GM12878 (cell line): Measurements from ENCODE around the gene FEN1. TPM values are rescaled to one million over a fixed set of nuclear protein-coding genes. Genes with fewer than 3 reads are reported as not detected.

ENCODE experiments used
- BACH1 ChIP-seq: fragments of 450-650 bp; IDR thresholded peaks from 2 replicates; pipeline ENCODE4 v1.6.1; 2017; ENCODE audit warnings: mild to moderate bottlenecking, borderline replicate concordance
- BRCA1 ChIP-seq: IDR thresholded peaks from 2 replicates; pipeline ENCODE4 v1.6.1; 2011; ENCODE audit warnings: low read depth, low read length, improper control_type of control experiment
- CHD2 ChIP-seq: IDR thresholded peaks from 2 replicates; pipeline ENCODE4 v1.6.1; 2011; ENCODE audit warnings: low read depth, low read length, improper control_type of control experiment, borderline replicate concordance
- CREM ChIP-seq: IDR thresholded peaks from 2 replicates; pipeline ENCODE4 v1.6.1; 2014; ENCODE audit warnings: antibody characterized with exemption, low read depth
- DPF2 ChIP-seq: fragments of 450-650 bp; IDR thresholded peaks from 2 replicates; pipeline ENCODE4 v1.6.1; 2017; ENCODE audit warnings: mild to moderate bottlenecking
- IKZF2 ChIP-seq, 2 experiments: fragments of 450-650 bp; IDR thresholded peaks; 2 replicates each; pipeline ENCODE4 v1.6.1; 2017; ENCODE audit warnings: mild to moderate bottlenecking in 2 of 2, moderate library complexity in 2 of 2
- MTA2 ChIP-seq: fragments of 450-650 bp; IDR thresholded peaks from 2 replicates; pipeline ENCODE4 v1.6.1; 2016; ENCODE audit warnings: low read depth, mild to moderate bottlenecking, moderate library complexity
- SMAD5 ChIP-seq: IDR thresholded peaks from 2 replicates; pipeline ENCODE4 v1.6.1; 2016; ENCODE audit warnings: antibody characterized with exemption, low read depth
- SMARCA5 ChIP-seq: fragments of 450-650 bp; IDR thresholded peaks from 2 replicates; pipeline ENCODE4 v1.6.1; 2017; ENCODE audit warnings: mild to moderate bottlenecking
- SUPT20H ChIP-seq: IDR thresholded peaks from 2 replicates; pipeline ENCODE4 v1.6.1; 2011; ENCODE audit warnings: low read depth, mild to moderate bottlenecking, low read length, moderate library complexity, borderline replicate concordance; ENCODE audit not compliant: control insufficient read depth
- ZSCAN29 ChIP-seq: fragments of 450-650 bp; IDR thresholded peaks from 2 replicates; pipeline ENCODE4 v1.6.1; 2017; ENCODE audit warnings: mild to moderate bottlenecking, moderate library complexity
- ZZZ3 ChIP-seq: IDR thresholded peaks from 2 replicates; pipeline ENCODE4 v1.6.1; 2011; ENCODE audit warnings: low read depth; ENCODE audit not compliant: control insufficient read depth, insufficient read length
- polyA plus RNA-seq, 11 experiments: library from polyadenylated mRNA; depleted of rRNA in 4 of 11; unstranded in 6 of 11; stranded (reverse) in 5 of 11; fragments of >200 nt; fragmentation: Nextera tagmentation in 4 of 11; fragmentation: Illumina TruSeq in 1 of 11; extraction: Ambion mirVana in 4 of 11; extraction: Trizol in 1 of 11; gene quantifications; 1 replicate in 1 of 11; 2 replicates in 10 of 11; pipeline versions ENCODE4 v1.2.1 to v1.2.3, GENCODE V29; 2011 to 2016; ENCODE audit warnings: inconsistent platforms in 2 of 11, missing spikeins in 2 of 11, low read depth in 1 of 11
- total RNA-seq, 4 experiments: library from RNA; depleted of rRNA in 3 of 4; stranded (reverse); fragments of >200 nt in 3 of 4; fragmentation: Illumina TruSeq in 1 of 4; extraction: Trizol in 1 of 4; gene quantifications; 2 replicates each; pipeline versions ENCODE4 v1.2.1 to v1.2.3, GENCODE V29; 2013 to 2021
- TF ChIP-seq, protein P1 (sequence below): IDR thresholded peaks from 2 replicates; pipeline ENCODE4 v1.6.1; 2012; ENCODE audit warnings: mild to moderate bottlenecking, low read depth, low read length
- TF ChIP-seq, protein P2 (sequence below): IDR thresholded peaks from 2 replicates; pipeline ENCODE4 v1.6.1; 2011; ENCODE audit warnings: low read depth, mild to moderate bottlenecking, low read length, moderate library complexity, borderline replicate concordance; ENCODE audit errors: extremely low read depth
- TF ChIP-seq, protein P3 (sequence below), 3 experiments: IDR thresholded peaks in 2 of 3; conservative IDR thresholded peaks in 1 of 3; 2 replicates each; pipeline ENCODE4 v1.5.1; 2011; ENCODE audit warnings: low read depth in 3 of 3, low read length in 3 of 3, mild to moderate bottlenecking in 3 of 3, control low read depth in 2 of 3, moderate library complexity in 2 of 3, inconsistent platforms in 1 of 3, mixed read lengths in 1 of 3; ENCODE audit not compliant: control insufficient read depth in 2 of 3, insufficient read depth in 1 of 3; ENCODE audit errors: extremely low read depth in 1 of 3
- TF ChIP-seq, protein P4 (sequence below): IDR thresholded peaks from 2 replicates; pipeline ENCODE4 v1.6.1; 2011; ENCODE audit warnings: low read depth, low read length, improper control_type of control experiment, borderline replicate concordance
- TF ChIP-seq, protein P5 (sequence below): IDR thresholded peaks from 2 replicates; pipeline ENCODE4 v1.6.1; 2012; ENCODE audit warnings: low read depth, low read length, improper control_type of control experiment
- TF ChIP-seq, protein P6 (sequence below): IDR thresholded peaks from 2 replicates; pipeline ENCODE4 v1.6.1; 2012; ENCODE audit warnings: low read depth, low read length, improper control_type of control experiment
- TF ChIP-seq, protein P7 (sequence below): fragments of 450-650 bp; conservative IDR thresholded peaks from 2 replicates; pipeline ENCODE4 v1.6.1; 2017; ENCODE audit warnings: mild to moderate bottlenecking, moderate library complexity

FEN1 gene
- total and polyA plus RNA-seq, 10 of the 15 experiments (the other 5 are each of a cell fraction or from before 2014, with no cell fraction given): 54.8 to 282 (median 125) TPM

DNA sequence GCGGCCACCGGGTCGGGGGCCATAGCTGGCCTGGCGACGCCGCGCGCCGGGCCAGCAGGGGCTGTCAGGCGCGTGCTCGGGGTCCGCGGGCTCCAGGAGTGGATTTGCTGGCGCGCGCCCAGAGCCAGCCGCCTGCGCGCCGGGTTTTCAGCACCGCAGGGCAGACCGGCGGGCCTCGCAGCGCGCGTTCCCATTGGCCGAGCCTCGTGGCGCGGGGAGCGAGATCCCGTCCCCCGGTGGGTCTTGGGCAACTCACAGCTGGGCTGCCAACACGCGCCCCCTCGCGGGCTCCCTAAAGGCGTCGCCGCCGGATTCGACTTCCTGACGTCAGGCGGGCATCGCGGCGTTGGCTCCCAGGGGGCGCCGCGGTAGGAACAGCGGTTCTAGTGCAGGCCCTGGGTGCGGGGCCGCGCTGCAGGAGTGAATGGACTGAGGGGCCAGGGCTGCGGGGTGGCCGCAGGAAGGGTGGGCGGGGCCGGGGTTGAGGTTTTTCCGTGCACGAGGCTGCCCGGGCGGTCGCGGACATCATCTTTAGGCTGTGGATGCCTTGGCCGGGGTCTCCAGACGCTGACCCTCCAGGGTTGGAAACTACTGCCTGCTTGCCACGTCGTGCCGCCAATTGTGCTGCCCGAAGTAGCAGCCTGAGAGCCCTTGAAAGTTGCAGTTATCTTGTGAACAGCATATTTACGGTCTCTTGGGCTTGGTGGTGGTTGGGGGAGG, 24.2 kb downstream of the FEN1 start, which contains the start of gene FADS1 (continued):
- TF ChIP-seq, protein P1, sequence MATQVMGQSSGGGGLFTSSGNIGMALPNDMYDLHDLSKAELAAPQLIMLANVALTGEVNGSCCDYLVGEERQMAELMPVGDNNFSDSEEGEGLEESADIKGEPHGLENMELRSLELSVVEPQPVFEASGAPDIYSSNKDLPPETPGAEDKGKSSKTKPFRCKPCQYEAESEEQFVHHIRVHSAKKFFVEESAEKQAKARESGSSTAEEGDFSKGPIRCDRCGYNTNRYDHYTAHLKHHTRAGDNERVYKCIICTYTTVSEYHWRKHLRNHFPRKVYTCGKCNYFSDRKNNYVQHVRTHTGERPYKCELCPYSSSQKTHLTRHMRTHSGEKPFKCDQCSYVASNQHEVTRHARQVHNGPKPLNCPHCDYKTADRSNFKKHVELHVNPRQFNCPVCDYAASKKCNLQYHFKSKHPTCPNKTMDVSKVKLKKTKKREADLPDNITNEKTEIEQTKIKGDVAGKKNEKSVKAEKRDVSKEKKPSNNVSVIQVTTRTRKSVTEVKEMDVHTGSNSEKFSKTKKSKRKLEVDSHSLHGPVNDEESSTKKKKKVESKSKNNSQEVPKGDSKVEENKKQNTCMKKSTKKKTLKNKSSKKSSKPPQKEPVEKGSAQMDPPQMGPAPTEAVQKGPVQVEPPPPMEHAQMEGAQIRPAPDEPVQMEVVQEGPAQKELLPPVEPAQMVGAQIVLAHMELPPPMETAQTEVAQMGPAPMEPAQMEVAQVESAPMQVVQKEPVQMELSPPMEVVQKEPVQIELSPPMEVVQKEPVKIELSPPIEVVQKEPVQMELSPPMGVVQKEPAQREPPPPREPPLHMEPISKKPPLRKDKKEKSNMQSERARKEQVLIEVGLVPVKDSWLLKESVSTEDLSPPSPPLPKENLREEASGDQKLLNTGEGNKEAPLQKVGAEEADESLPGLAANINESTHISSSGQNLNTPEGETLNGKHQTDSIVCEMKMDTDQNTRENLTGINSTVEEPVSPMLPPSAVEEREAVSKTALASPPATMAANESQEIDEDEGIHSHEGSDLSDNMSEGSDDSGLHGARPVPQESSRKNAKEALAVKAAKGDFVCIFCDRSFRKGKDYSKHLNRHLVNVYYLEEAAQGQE: no peak
- TF ChIP-seq, protein P2, sequence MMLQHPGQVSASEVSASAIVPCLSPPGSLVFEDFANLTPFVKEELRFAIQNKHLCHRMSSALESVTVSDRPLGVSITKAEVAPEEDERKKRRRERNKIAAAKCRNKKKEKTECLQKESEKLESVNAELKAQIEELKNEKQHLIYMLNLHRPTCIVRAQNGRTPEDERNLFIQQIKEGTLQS: no peak
- TF ChIP-seq BACH1 (0 out of 2 replicates have a peak, but pooled peaks have one; percentile 43), SMARCA5 (0 out of 2 replicates have a peak, but pooled peaks have one; percentile 56), DPF2 (peak; percentile 69), IKZF2 (IDR thresholded peaks at IDR 0.05) (peak; percentile 51 to 70; a peak in 3 of 4 replicates), MTA2 (no peak), ZSCAN29 (no peak), SMAD5 (no peak), CREM (peak; percentile 85), BRCA1 (peak; percentile 56; the same call in 1 of the 2 replicates), CHD2 (peak; percentile 74; the same call in 1 of the 2 replicates), SUPT20H (no peak), ZZZ3 (no peak)
- TF ChIP-seq, protein P3, sequence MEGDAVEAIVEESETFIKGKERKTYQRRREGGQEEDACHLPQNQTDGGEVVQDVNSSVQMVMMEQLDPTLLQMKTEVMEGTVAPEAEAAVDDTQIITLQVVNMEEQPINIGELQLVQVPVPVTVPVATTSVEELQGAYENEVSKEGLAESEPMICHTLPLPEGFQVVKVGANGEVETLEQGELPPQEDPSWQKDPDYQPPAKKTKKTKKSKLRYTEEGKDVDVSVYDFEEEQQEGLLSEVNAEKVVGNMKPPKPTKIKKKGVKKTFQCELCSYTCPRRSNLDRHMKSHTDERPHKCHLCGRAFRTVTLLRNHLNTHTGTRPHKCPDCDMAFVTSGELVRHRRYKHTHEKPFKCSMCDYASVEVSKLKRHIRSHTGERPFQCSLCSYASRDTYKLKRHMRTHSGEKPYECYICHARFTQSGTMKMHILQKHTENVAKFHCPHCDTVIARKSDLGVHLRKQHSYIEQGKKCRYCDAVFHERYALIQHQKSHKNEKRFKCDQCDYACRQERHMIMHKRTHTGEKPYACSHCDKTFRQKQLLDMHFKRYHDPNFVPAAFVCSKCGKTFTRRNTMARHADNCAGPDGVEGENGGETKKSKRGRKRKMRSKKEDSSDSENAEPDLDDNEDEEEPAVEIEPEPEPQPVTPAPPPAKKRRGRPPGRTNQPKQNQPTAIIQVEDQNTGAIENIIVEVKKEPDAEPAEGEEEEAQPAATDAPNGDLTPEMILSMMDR (IDR thresholded peaks at IDR 0.05 in 2 of 3, conservative IDR thresholded peaks at IDR 0.05 in 1 of 3; ENCODE audit: control insufficient read depth in 2 of 3, extremely low read depth in 1 of 3, insufficient read depth in 1 of 3, low read depth in 3 of 3, low read length in 3 of 3): peak; percentile 53 to 73 (median 69)
- TF ChIP-seq, protein P4, sequence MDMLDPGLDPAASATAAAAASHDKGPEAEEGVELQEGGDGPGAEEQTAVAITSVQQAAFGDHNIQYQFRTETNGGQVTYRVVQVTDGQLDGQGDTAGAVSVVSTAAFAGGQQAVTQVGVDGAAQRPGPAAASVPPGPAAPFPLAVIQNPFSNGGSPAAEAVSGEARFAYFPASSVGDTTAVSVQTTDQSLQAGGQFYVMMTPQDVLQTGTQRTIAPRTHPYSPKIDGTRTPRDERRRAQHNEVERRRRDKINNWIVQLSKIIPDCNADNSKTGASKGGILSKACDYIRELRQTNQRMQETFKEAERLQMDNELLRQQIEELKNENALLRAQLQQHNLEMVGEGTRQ: no peak
- TF ChIP-seq, protein P5, sequence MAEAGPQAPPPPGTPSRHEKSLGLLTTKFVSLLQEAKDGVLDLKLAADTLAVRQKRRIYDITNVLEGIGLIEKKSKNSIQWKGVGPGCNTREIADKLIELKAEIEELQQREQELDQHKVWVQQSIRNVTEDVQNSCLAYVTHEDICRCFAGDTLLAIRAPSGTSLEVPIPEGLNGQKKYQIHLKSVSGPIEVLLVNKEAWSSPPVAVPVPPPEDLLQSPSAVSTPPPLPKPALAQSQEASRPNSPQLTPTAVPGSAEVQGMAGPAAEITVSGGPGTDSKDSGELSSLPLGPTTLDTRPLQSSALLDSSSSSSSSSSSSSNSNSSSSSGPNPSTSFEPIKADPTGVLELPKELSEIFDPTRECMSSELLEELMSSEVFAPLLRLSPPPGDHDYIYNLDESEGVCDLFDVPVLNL: no peak
- TF ChIP-seq, protein P6, sequence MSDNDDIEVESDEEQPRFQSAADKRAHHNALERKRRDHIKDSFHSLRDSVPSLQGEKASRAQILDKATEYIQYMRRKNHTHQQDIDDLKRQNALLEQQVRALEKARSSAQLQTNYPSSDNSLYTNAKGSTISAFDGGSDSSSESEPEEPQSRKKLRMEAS: peak; percentile 65
- TF ChIP-seq, protein P7, sequence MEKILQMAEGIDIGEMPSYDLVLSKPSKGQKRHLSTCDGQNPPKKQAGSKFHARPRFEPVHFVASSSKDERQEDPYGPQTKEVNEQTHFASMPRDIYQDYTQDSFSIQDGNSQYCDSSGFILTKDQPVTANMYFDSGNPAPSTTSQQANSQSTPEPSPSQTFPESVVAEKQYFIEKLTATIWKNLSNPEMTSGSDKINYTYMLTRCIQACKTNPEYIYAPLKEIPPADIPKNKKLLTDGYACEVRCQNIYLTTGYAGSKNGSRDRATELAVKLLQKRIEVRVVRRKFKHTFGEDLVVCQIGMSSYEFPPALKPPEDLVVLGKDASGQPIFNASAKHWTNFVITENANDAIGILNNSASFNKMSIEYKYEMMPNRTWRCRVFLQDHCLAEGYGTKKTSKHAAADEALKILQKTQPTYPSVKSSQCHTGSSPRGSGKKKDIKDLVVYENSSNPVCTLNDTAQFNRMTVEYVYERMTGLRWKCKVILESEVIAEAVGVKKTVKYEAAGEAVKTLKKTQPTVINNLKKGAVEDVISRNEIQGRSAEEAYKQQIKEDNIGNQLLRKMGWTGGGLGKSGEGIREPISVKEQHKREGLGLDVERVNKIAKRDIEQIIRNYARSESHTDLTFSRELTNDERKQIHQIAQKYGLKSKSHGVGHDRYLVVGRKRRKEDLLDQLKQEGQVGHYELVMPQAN: no peak
